GM13976 (cell line): ENCODE measurements around the gene PRR36.

ENCODE experiments used
- DNase-seq: peaks from one replicate; pipeline ENCODE4 v3.0.0; 2012; ENCODE audit warnings: low spot score
- in situ Hi-C: fragments of 300-500 bp; cut with MboI; formaldehyde crosslinking; loops from one replicate; pipeline ENCODE4 v1.12.0; 2022; ENCODE audit warnings: low sequenced_read_pairs, mixed read lengths, inconsistent platforms; ENCODE audit not compliant: unreplicated experiment
- TF ChIP-seq, protein P1 (sequence below): IDR thresholded peaks from 2 replicates; pipeline ENCODE4 v1.5.1; 2012; ENCODE audit warnings: borderline replicate concordance, mild to moderate bottlenecking; ENCODE audit not compliant: insufficient read depth; ENCODE audit errors: extremely low read depth, missing control alignments, control extremely low read depth

The PRR36 gene

DNA sequence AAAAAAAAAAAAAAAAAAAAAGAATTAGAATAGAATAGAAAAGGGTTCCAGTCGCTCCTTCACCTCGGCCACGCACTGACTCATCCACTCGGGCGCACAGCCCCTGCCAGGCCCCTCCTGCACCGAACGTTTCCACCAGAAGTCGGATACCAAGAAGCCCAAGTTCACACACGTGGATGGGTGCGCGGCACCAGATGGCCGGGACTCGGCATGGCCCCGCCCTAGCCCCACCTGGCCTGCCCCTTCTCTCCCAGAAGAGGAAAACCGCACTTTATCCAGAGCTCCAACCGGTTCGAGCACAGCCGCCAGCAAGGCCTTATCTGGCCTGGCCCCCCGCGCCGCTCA is 5.9 kb downstream of the PRR36 start:
- no peak for DNase-seq
- in situ Hi-C loops = no loop called here
- TF ChIP-seq, protein P1, sequence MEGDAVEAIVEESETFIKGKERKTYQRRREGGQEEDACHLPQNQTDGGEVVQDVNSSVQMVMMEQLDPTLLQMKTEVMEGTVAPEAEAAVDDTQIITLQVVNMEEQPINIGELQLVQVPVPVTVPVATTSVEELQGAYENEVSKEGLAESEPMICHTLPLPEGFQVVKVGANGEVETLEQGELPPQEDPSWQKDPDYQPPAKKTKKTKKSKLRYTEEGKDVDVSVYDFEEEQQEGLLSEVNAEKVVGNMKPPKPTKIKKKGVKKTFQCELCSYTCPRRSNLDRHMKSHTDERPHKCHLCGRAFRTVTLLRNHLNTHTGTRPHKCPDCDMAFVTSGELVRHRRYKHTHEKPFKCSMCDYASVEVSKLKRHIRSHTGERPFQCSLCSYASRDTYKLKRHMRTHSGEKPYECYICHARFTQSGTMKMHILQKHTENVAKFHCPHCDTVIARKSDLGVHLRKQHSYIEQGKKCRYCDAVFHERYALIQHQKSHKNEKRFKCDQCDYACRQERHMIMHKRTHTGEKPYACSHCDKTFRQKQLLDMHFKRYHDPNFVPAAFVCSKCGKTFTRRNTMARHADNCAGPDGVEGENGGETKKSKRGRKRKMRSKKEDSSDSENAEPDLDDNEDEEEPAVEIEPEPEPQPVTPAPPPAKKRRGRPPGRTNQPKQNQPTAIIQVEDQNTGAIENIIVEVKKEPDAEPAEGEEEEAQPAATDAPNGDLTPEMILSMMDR = no peak

DNA sequence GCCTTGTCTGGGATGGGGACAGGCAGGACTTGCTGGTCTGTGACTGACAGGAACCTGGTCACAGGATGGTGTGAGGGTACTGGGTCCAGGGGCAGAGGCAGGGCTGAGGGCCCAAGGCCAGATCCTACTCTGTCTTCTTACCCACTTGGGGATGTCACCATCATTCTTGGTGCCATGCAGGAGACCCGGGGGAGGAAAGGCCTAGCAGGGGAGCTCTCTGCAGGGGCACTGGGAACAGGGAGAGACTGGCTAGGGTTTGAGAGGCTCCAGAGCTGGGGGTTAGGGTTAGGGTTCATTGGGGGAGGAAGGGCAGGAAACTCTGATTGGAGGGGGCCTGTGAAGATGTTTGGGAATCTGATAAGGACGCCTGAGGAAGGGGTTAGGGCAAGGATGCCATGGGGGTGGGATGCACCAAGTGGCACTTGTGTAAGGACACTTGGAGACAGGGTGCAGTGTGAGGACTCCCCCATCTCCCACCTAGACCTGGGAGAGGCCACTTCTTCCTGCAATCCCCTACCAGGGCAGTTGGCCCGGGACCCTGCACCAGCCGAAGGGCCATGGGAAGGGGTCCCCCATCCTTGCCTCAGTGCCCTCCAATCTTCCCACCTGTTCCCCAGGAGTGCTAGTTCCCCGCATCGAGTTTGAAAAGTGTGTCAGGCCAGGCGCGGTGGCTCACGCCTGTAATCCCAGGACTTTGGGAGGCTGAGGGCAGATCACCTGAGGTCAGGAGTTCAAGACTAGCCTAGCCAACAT is 6.9 kb downstream of the PRR36 start:
- in situ Hi-C loops = no loop called here
- DNase-seq = no peak
- TF ChIP-seq, protein P1 = no peak

DNA sequence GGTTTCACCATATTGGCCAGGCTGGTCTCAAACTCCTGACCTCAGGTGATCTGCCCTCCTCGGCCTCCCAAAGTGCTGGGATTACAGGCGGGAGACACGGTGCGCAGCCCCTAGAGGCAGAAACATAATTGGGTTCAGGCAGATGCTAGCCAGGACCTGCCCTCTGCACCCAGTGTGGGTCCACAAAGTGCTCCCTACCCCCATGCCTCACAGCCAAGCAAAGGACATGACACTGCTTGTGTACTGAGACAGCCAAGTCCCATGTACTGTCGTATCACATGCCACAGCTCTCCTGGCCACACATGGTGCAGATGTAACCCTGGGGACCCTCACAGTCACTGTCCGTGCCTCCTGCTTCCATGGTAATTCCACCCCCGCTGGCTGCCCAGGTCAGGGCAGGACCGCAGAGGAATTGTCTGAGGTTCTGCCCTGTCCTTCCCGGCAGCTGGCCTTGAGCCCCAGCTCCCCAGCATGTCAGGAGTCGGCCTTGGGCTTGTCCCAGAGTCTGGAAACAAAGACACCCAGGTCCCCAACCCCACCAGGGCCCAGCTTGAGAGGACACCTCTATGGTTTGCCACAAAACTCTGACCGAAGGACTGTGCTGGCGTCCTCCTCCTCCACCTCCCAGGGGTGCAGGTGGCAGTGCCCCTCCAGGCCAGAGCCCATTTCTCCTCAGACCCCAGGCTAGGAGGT is 7.6 kb downstream of the PRR36 start:
- TF ChIP-seq, protein P1 = no peak
- DNase-seq = no peak
- in situ Hi-C loops = no loop called here

DNA sequence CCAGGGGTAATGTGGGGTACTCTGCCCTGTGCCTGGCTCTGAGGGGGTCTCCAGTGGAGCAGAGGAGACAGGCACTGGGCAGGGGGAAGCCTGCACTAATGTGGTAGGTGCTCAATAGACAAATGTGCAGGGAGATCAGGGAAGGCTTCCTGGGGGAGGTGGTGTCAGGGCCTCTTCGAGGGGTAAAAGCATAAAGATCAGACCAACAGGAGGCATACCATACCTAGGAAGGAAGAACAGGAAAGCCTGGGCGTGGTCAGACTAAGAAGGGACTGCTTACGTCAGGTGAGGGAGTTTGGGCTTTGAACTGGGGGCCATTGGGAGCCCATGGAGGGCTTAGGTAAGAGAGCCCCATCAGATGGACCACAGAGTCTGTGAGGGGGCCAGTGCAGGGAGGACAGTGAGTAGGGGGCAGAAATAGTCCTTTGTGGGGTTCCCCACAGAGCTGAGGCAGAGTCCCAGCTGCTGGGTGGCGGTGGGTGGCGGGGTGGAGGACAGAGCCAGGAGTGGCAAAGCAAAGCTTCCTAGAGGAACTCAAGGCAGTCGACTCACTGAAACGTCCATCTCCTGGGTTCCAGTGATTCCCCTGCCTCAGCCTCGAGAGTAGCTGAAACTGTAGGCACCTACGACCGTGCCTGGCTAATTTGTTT is 8.8 kb downstream of the PRR36 start:
- TF ChIP-seq, protein P1 = no peak
- in situ Hi-C loops = no loop called here
- DNase-seq = no peak

DNA sequence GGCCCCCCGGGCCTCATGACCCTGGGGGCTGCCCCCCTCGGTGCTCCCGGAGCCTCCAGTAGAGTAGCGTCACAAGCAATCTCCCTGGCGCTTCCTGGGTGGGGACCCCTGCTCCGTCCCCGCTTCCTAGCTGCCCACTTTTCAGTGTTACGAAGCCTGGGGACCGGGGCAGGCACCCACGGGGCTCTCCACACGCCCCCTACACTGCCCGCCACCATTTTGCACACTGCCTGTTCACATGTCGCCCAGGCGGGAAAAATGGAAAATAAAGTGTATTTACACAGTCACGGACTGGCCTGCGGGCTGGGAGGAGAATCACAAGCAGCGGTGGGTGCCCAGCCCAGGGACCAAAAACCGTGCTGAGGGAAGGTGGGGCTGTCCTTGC is 9.5 kb downstream of the PRR36 start:
- DNase-seq = no peak
- TF ChIP-seq, protein P1 = no peak
- in situ Hi-C loops = no loop called here

DNA sequence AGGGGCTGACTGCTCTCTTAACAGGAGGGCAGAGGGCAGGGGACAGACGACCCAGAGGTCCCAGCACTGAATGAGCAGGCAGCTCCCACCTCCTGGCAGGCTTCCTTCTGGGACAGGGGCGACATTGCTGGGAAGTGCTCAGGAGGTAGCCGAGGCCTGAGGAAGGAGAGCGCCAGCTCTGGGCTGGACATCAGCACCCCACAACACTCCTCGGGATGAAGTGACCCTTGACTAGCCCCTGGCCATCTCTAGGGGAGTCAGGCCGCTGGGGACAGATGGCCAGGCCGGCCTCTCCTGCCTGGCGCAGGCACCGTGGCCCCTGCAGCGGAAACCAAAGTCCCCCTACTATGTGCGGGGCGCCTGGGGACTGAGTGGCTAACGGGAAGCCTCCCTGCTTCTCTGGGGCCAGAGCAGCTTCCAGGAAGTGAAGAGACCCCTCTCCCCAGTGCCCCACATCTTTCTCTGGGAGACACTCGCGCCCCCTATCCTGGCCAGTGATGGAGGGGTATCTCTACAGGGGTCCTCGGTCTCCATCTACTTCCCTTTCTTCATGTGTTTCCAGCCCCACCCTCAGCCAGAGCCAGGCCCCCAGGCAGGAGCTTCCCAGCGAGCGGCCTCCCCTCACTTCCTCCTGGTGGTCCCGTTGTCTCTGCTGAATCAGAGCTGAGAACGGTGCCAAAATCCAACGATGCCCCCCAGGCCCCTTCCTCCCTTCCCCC is 10.1 kb downstream of the PRR36 start:
- TF ChIP-seq, protein P1 = no peak
- in situ Hi-C loops = no loop called here
- no peak for DNase-seq
